Endodermal cell (in vitro differentiated cells): ENCODE measurements around the gene SRBD1. TPM values are rescaled to one million over a fixed set of nuclear protein-coding genes. Genes with fewer than 3 reads are reported as not detected.

Experiments used
- DNase-seq: peaks from one replicate; pipeline ENCODE4 v3.0.0-alpha.2; 2017
- H3K27ac ChIP-seq: 2 replicates; pipeline ENCODE4 v1.5.1; 2013; ENCODE audit warnings: mild to moderate bottlenecking, low read depth, low read length, moderate library complexity
- H3K27me3 ChIP-seq: 2 replicates; pipeline ENCODE4 v1.6.1; 2013; ENCODE audit warnings: mild to moderate bottlenecking, low read length, moderate library complexity; ENCODE audit not compliant: insufficient read depth, control insufficient read depth, poor library complexity, severe bottlenecking
- H3K36me3 ChIP-seq: 2 replicates; pipeline ENCODE4 v1.7.0; 2013; ENCODE audit warnings: mild to moderate bottlenecking, low read length, moderate library complexity; ENCODE audit not compliant: control insufficient read depth, insufficient read depth
- H3K4me1 ChIP-seq: one replicate; pipeline ENCODE4 v1.7.0; 2013; ENCODE audit warnings: low read length; ENCODE audit not compliant: control insufficient read depth, insufficient read depth
- H3K4me3 ChIP-seq: 2 replicates; pipeline ENCODE4 v1.5.1; 2013; ENCODE audit warnings: mild to moderate bottlenecking, low read length, moderate library complexity
- H3K9ac ChIP-seq: 2 replicates; pipeline ENCODE4 v1.6.1; 2013; ENCODE audit warnings: mild to moderate bottlenecking, low read length, moderate library complexity; ENCODE audit not compliant: poor library complexity, severe bottlenecking; ENCODE audit errors: extremely low read depth
- H3K9me3 ChIP-seq: 2 replicates; pipeline ENCODE4 v1.6.1; 2013; ENCODE audit warnings: mild to moderate bottlenecking, low read length, moderate library complexity; ENCODE audit not compliant: control insufficient read depth
- H3K27ac Mint-ChIP-seq: 2 replicates; pipeline ENCODE4 v1.8.0; 2020; ENCODE audit warnings: mixed read lengths
- H3K27me3 Mint-ChIP-seq: 2 replicates; pipeline ENCODE4 v1.8.0; 2021; ENCODE audit warnings: mild to moderate bottlenecking, mixed read lengths; ENCODE audit not compliant: insufficient read depth
- H3K36me3 Mint-ChIP-seq: 2 replicates; pipeline ENCODE4 v1.8.0; 2020; ENCODE audit warnings: low read depth, mixed read lengths
- H3K4me1 Mint-ChIP-seq: 2 replicates; pipeline ENCODE4 v1.8.0; 2020; ENCODE audit warnings: mixed read lengths
- H3K4me3 Mint-ChIP-seq: 2 replicates; pipeline ENCODE4 v1.8.0; 2020; ENCODE audit warnings: mild to moderate bottlenecking, moderate library complexity, mixed read lengths
- H3K9me3 Mint-ChIP-seq: 2 replicates; pipeline ENCODE4 v1.8.0; 2020; ENCODE audit warnings: mild to moderate bottlenecking, mixed read lengths
- WGBS, 2 experiments: methylation state at CpG; one replicate each; pipeline versions ENCODE4 v1.1.5 to v1.1.7; 2013; ENCODE audit warnings: missing lambda C conversion rate in 2 of 2, mixed read lengths in 1 of 2; ENCODE audit not compliant: insufficient coverage in 1 of 2, insufficient read length in 1 of 2; 5-methylcytosine and 5-hydroxymethylcytosine counted together
- total RNA-seq, 2 donors: library from RNA; stranded (reverse); fragmentation: NEBNext Ultra II Directional in 1 of 2; extraction: Animal tissue kit (Norgen Biotek cat#: 25700) in 1 of 2; gene quantifications; 2 replicates in 1 of 2; 3 replicates in 1 of 2; pipeline ENCODE4 v1.2.1, GENCODE V29; 2021
- TF ChIP-seq, protein P1 (sequence below): fragments of 200-600 bp; sonication (generic); conservative IDR thresholded peaks from 2 replicates; pipeline ENCODE4 v1.5.0; 2021; ENCODE audit warnings: antibody characterized with exemption, mild to moderate bottlenecking

Gene SRBD1
- total RNA-seq, 2 donors from 2014 or later: 17.7 to 19.6 TPM

DNA sequence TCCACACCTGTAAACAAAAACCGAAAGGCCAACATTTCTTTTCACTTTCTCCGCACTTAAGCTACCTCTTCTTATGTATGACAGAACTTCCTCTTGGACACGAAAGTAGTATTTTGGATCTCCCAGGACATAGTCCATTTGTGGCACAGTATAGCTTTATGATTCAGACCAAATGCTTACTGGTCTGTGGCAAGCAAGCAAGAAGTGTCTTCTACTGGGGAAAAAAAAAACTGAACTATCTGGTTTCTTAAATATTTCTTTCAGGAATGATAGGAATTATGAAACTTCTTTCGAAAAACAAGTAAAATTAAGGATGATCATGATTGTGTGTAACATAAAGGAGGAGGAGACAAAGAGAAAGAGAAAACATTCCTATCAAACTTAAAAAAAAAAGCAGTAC is 33.6 kb downstream of the SRBD1 start:
- Histone ChIP-seq H3K4me1 (no peaks in the 10 kb centered on the region), H3K27me3 (no peaks in the 10 kb centered on the region), H3K9me3 (peaks cover 3% of the 10 kb centered on the region), H3K36me3 (peaks cover 27% of the 10 kb centered on the region), H3K4me3 (no peak overlapping the region), H3K27ac (no peak overlapping the region), H3K9ac (no peak overlapping the region)
- no peak for DNase-seq
- peaks cover 4% of the 10 kb centered on the region for H3K4me1 Mint-ChIP-seq
- no peaks in the 10 kb centered on the region for H3K27me3 Mint-ChIP-seq
- H3K9me3 Mint-ChIP-seq: no peaks in the 10 kb centered on the region
- WGBS, 2 experiments: 95 to 97% methylated on average over 3 to 4 of the region's 4 CpGs
- peaks cover 18% of the 10 kb centered on the region for H3K36me3 Mint-ChIP-seq
- H3K27ac Mint-ChIP-seq: no peak overlapping the region
- TF ChIP-seq, protein P1, sequence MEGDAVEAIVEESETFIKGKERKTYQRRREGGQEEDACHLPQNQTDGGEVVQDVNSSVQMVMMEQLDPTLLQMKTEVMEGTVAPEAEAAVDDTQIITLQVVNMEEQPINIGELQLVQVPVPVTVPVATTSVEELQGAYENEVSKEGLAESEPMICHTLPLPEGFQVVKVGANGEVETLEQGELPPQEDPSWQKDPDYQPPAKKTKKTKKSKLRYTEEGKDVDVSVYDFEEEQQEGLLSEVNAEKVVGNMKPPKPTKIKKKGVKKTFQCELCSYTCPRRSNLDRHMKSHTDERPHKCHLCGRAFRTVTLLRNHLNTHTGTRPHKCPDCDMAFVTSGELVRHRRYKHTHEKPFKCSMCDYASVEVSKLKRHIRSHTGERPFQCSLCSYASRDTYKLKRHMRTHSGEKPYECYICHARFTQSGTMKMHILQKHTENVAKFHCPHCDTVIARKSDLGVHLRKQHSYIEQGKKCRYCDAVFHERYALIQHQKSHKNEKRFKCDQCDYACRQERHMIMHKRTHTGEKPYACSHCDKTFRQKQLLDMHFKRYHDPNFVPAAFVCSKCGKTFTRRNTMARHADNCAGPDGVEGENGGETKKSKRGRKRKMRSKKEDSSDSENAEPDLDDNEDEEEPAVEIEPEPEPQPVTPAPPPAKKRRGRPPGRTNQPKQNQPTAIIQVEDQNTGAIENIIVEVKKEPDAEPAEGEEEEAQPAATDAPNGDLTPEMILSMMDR: no peak
- H3K4me3 Mint-ChIP-seq: no peak overlapping the region

GRCh38 chr2:45575881-45576280 is 35.2 kb downstream of the SRBD1 start:
- Mint-ChIP-seq H3K36me3 (peaks cover 24% of the 10 kb centered on the region), H3K27me3 (no peaks in the 10 kb centered on the region), H3K9me3 (peaks cover 3% of the 10 kb centered on the region), H3K4me1 (peaks cover 7% of the 10 kb centered on the region), H3K4me3 (no peak overlapping the region), H3K27ac (no peak overlapping the region)
- Histone ChIP-seq H3K9me3 (peaks cover 8% of the 10 kb centered on the region), H3K4me3 (no peak overlapping the region), H3K36me3 (peaks cover 27% of the 10 kb centered on the region), H3K9ac (no peak overlapping the region), H3K27ac (no peak overlapping the region), H3K27me3 (no peaks in the 10 kb centered on the region), H3K4me1 (no peaks in the 10 kb centered on the region)
- 91% methylated on average over 5 of the region's 6 CpGs; no CpG with 5 or more reads in 1 of the 2 experiments for WGBS, 2 experiments
- DNase-seq: no peak
- TF ChIP-seq, protein P1: no peak

- Histone ChIP-seq H3K36me3 (peaks cover 27% of the 10 kb centered on the region), H3K9me3 (peaks cover 8% of the 10 kb centered on the region), H3K9ac (no peak overlapping the region), H3K27ac (no peak overlapping the region), H3K27me3 (no peaks in the 10 kb centered on the region), H3K4me1 (no peaks in the 10 kb centered on the region), H3K4me3 (no peak overlapping the region)
- Mint-ChIP-seq H3K4me1 (peaks cover 12% of the 10 kb centered on the region), H3K27me3 (no peaks in the 10 kb centered on the region), H3K4me3 (no peak overlapping the region), H3K27ac (no peak overlapping the region), H3K36me3 (peaks cover 28% of the 10 kb centered on the region), H3K9me3 (peaks cover 5% of the 10 kb centered on the region)
- TF ChIP-seq, protein P1: no peak
- no peak for DNase-seq
- 100% methylated on average over 2 of the region's 3 CpGs; no CpG with 5 or more reads in 1 of the 2 experiments for WGBS, 2 experiments
Observed at GRCh38 chr2:45572979-45573378, 38.1 kb downstream of the SRBD1 start.
